ENCODE results near the gene PTGS2.
A peak's percentile ranks its signal among the peaks of the same experiment; 100 is the strongest.

Gene PTGS2

DNA sequence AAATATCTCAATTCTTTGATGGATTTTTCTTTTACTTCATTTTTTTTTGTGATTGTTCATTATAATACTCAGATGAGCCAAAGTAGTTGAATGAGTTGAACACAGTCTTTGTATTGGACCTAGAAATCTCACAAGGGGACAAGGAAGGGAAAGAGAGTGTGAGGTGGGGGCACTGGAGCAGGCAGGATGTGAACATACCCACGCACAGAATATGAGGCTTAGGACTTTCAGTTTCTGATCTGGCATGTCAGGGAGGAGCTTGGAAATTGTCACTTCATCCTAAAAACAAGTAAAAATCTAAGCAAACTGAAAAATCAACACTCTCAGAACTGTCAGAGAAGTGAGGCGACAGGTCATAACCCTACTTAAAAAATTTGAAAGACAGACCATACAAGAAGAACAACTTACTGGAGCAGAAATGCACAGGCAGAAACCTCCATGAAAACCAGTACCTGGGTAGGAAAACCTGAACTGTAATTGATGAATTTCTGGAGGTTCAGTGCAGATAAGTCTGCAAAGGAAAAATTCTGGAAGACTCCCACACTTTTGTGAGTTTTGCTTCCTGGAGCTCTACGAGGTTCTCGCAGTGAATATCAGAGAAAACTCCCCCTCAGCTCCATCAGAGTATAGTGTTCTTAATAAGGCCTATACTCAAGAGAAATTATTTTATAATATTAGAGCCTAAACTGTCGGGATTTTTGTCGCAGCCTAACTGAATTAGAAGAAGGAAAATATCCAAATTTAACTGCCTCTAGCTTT, 3.6 kb upstream of the PTGS2 start:
- TF ChIP-seq SPI1 (IDR thresholded peaks at IDR 0.05; ENCODE audit: borderline replicate concordance, low read depth) (no peak), CTCF (IDR thresholded peaks at IDR 0.05; ENCODE audit: insufficient read depth, low read length) (no peak), POLR2AphosphoS5 (IDR thresholded peaks at IDR 0.05; ENCODE audit: low read depth) (no peak), GABPA (IDR thresholded peaks at IDR 0.05; ENCODE audit: low read depth) (no peak)
- TF ChIP-seq, protein P1, sequence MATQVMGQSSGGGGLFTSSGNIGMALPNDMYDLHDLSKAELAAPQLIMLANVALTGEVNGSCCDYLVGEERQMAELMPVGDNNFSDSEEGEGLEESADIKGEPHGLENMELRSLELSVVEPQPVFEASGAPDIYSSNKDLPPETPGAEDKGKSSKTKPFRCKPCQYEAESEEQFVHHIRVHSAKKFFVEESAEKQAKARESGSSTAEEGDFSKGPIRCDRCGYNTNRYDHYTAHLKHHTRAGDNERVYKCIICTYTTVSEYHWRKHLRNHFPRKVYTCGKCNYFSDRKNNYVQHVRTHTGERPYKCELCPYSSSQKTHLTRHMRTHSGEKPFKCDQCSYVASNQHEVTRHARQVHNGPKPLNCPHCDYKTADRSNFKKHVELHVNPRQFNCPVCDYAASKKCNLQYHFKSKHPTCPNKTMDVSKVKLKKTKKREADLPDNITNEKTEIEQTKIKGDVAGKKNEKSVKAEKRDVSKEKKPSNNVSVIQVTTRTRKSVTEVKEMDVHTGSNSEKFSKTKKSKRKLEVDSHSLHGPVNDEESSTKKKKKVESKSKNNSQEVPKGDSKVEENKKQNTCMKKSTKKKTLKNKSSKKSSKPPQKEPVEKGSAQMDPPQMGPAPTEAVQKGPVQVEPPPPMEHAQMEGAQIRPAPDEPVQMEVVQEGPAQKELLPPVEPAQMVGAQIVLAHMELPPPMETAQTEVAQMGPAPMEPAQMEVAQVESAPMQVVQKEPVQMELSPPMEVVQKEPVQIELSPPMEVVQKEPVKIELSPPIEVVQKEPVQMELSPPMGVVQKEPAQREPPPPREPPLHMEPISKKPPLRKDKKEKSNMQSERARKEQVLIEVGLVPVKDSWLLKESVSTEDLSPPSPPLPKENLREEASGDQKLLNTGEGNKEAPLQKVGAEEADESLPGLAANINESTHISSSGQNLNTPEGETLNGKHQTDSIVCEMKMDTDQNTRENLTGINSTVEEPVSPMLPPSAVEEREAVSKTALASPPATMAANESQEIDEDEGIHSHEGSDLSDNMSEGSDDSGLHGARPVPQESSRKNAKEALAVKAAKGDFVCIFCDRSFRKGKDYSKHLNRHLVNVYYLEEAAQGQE (IDR thresholded peaks at IDR 0.05; ENCODE audit: insufficient replicate concordance, low read depth) = no peak
- Histone ChIP-seq H3K27ac (replicated peaks) (no peak overlapping the region), H3K4me3 (replicated peaks; ENCODE audit: insufficient read depth, low read length) (no peak overlapping the region), H3K27me3 (ENCODE audit: insufficient read depth, poor library complexity, severe bottlenecking) (no peaks in the 10 kb centered on the region)
- DNase-seq (ENCODE audit: low read depth in 1 of 2, low spot score in 1 of 2) = no peak

GRCh38 chr1:186682736-186683135, 2.5 kb upstream of the PTGS2 start:
- TF ChIP-seq, protein P1 (IDR thresholded peaks at IDR 0.05; ENCODE audit: insufficient replicate concordance, low read depth) = no peak
- no peak for TF ChIP-seq CTCF (IDR thresholded peaks at IDR 0.05; ENCODE audit: insufficient read depth, low read length)
- no peak for TF ChIP-seq GABPA (IDR thresholded peaks at IDR 0.05; ENCODE audit: low read depth)
- TF ChIP-seq SPI1 (IDR thresholded peaks at IDR 0.05; ENCODE audit: borderline replicate concordance, low read depth) = no peak
- no peak for TF ChIP-seq POLR2AphosphoS5 (IDR thresholded peaks at IDR 0.05; ENCODE audit: low read depth)
- H3K27ac ChIP-seq (replicated peaks) = no peak overlapping the region
- DNase-seq (ENCODE audit: low read depth in 1 of 2, low spot score in 1 of 2) = peak in 1 of 2 experiments; percentile 8
- H3K27me3 ChIP-seq (ENCODE audit: insufficient read depth, poor library complexity, severe bottlenecking) = no peaks in the 10 kb centered on the region
- H3K4me3 ChIP-seq (replicated peaks; ENCODE audit: insufficient read depth, low read length) = no peak overlapping the region

DNA sequence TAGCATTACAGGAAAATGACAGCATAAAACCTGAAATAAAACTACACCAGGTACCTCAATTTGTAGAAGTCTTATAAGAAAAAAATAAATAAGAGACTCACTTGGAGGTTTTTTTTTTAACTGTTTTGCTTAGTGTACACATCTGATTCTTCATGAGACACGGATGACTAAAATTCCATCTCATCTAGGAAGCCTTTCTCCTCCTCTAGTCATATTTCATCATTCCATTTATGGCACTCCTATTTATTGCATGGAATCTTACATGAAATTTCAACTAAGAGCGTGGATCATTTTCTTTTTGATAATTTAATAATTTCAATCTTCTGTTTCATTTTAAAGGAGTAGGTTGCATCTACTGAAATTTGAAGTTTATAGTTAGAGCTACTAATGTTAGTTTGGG, 1.6 kb upstream of the PTGS2 start:
- Histone ChIP-seq H3K27ac (replicated peaks) (no peak overlapping the region), H3K27me3 (ENCODE audit: insufficient read depth, poor library complexity, severe bottlenecking) (no peaks in the 10 kb centered on the region), H3K4me3 (replicated peaks; ENCODE audit: insufficient read depth, low read length) (no peak overlapping the region)
- no peak for DNase-seq (ENCODE audit: low read depth in 1 of 2, low spot score in 1 of 2)
- TF ChIP-seq, protein P1 (IDR thresholded peaks at IDR 0.05; ENCODE audit: insufficient replicate concordance, low read depth) = no peak
- TF ChIP-seq CTCF (IDR thresholded peaks at IDR 0.05; ENCODE audit: insufficient read depth, low read length) (no peak), SPI1 (IDR thresholded peaks at IDR 0.05; ENCODE audit: borderline replicate concordance, low read depth) (no peak), GABPA (IDR thresholded peaks at IDR 0.05; ENCODE audit: low read depth) (no peak), POLR2AphosphoS5 (IDR thresholded peaks at IDR 0.05; ENCODE audit: low read depth) (no peak)

Data from HL-60 (cell line).